Kidney (tissue), 14 donors: ENCODE results near the gene GRAMD4. TPM values are rescaled to one million over a fixed set of nuclear protein-coding genes. Genes with fewer than 3 reads are reported as not detected.

ENCODE experiments used
- DNase-seq, 5 donors: peaks; one replicate each; pipeline ENCODE4 v3.0.0-alpha.2; 2013 to 2020
- FAIRE-seq: peaks from 2 replicates; lab custom pipeline; 2012; peaks lifted over from hg19 to GRCh38; lab: Jason Lieb, UNC
- H3K27ac ChIP-seq, 2 donors: one replicate each; pipeline ENCODE4 v1.7.0; 2013; ENCODE audit warnings: low read depth in 2 of 2, low read length in 2 of 2, inconsistent platforms in 1 of 2
- H3K27me3 ChIP-seq: one replicate; pipeline ENCODE4 v1.7.1; 2013; ENCODE audit warnings: low read length, inconsistent platforms; ENCODE audit not compliant: control insufficient read depth, insufficient read depth
- H3K36me3 ChIP-seq, 3 donors: one replicate each; pipeline versions ENCODE4 v1.7.0 to v1.7.1; 2013; ENCODE audit warnings: low read length in 3 of 3, control low read depth in 1 of 3, inconsistent platforms in 1 of 3; ENCODE audit not compliant: insufficient read depth in 3 of 3, control insufficient read depth in 2 of 3
- H3K4me1 ChIP-seq, 3 donors: one replicate each; pipeline versions ENCODE4 v1.7.0 to v1.7.1; 2013; ENCODE audit warnings: low read length in 3 of 3, inconsistent platforms in 1 of 3, low read depth in 1 of 3; ENCODE audit not compliant: control insufficient read depth in 2 of 3, insufficient read depth in 2 of 3
- H3K4me3 ChIP-seq, 3 donors: one replicate each; pipeline versions ENCODE4 v1.7.0 to v1.8.1; 2013; ENCODE audit warnings: low read length in 3 of 3, control low read depth in 1 of 3, inconsistent platforms in 1 of 3
- H3K9ac ChIP-seq, 3 donors: one replicate each; pipeline versions ENCODE4 v1.7.0 to v1.7.1; 2013; ENCODE audit warnings: low read length in 3 of 3, control low read depth in 1 of 3, inconsistent platforms in 1 of 3
- H3K9me3 ChIP-seq, 3 donors: one replicate each; pipeline versions ENCODE4 v1.7.0 to v1.7.1; 2013; ENCODE audit warnings: low read length in 3 of 3, control low read depth in 1 of 3, inconsistent platforms in 1 of 3; ENCODE audit not compliant: control insufficient read depth in 2 of 3, insufficient read depth in 1 of 3
- intact Hi-C: fragments of 100-400 bp; cut with DNase I; formaldehyde crosslinking; loops from one replicate; pipeline ENCODE4 v1.11.1; 2022
- polyA plus RNA-seq: library from polyadenylated mRNA; stranded (reverse); fragments of 350-450 nt; fragmentation: Illumina TruSeq; extraction: RNeasy Lipid Tissue Mini Kit (QIAGEN cat#74804); gene quantifications from one replicate; pipeline ENCODE4 v1.2.3, GENCODE V29; 2014; ENCODE audit warnings: low read depth, low replicate concordance; ENCODE audit not compliant: insufficient read depth
- total RNA-seq: library from RNA; stranded (reverse); fragmentation: NEBNext Ultra II Directional; extraction: Animal tissue kit (Norgen Biotek cat#: 25700); gene quantifications from one replicate; pipeline ENCODE4 v1.2.1, GENCODE V29; 2021
- TF ChIP-seq, protein P1 (sequence below): IDR thresholded peaks from 3 replicates; pipeline ENCODE4 v1.5.1; 2012; ENCODE audit warnings: mild to moderate bottlenecking, moderate library complexity, borderline replicate concordance; ENCODE audit not compliant: insufficient read depth; ENCODE audit errors: extremely low read depth
- donor health status: control.
- donor health status: control.
- donor health status: control.
- donor health status: control.
- donor health status: control.
- donor health status: DM: yes; HTN: yes; CAD: no.
- donor health status: Normal renal cell carcinoma (clear cell type).

The GRAMD4 gene
- total and polyA plus RNA-seq, 2 donors from 2014 or later: 12.1 to 58.2 TPM

DNA sequence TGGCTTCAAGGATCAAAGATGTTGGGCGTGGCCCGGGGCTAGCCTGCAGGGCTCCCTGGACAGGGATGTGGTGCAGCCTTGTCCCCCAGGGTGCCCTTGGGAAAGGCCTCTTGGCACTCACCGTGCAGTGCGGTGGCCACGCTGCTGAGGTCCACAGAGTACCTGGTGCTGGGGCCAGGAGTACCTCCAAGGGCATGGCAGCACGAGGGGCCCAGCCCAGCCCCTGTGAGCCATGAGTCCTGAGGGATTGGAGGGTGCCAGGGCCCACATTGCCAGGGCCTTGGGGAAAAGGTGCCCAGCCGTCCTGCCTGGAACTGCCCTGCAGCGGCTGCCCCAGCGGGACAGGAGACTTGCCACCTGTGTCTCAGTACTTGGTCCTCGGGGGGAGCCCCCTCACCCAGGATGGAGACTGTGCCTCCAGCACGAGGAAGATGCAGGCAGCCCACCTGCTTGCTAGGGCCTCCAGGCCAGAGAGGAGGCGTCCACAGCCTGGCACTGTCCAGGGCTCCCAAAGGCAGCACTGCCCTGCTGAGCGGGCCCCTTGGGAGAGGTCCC is 44.2 kb downstream of the GRAMD4 start:
- no peak overlapping the region for H3K4me3 ChIP-seq
- H3K27me3 ChIP-seq: no peaks in the 10 kb centered on the region
- TF ChIP-seq, protein P1, sequence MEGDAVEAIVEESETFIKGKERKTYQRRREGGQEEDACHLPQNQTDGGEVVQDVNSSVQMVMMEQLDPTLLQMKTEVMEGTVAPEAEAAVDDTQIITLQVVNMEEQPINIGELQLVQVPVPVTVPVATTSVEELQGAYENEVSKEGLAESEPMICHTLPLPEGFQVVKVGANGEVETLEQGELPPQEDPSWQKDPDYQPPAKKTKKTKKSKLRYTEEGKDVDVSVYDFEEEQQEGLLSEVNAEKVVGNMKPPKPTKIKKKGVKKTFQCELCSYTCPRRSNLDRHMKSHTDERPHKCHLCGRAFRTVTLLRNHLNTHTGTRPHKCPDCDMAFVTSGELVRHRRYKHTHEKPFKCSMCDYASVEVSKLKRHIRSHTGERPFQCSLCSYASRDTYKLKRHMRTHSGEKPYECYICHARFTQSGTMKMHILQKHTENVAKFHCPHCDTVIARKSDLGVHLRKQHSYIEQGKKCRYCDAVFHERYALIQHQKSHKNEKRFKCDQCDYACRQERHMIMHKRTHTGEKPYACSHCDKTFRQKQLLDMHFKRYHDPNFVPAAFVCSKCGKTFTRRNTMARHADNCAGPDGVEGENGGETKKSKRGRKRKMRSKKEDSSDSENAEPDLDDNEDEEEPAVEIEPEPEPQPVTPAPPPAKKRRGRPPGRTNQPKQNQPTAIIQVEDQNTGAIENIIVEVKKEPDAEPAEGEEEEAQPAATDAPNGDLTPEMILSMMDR: no peak
- DNase-seq: no peak
- H3K4me1 ChIP-seq: peaks cover 0 to 10% (median 6%) of the 10 kb centered on the region in 3 donors
- FAIRE-seq: no peak
- peaks cover 0 to 27% (median 7%) of the 10 kb centered on the region in 3 donors for H3K36me3 ChIP-seq
- H3K9ac ChIP-seq: no peak overlapping the region
- intact Hi-C loops: no loop called here
- no peak overlapping the region for H3K27ac ChIP-seq
- H3K9me3 ChIP-seq: no peaks in the 10 kb centered on the region

GRCh38 chr22:46665151-46665695 is 45.0 kb downstream of the GRAMD4 start:
- intact Hi-C loops: no loop called here
- no peak for DNase-seq
- no peak for FAIRE-seq

DNA sequence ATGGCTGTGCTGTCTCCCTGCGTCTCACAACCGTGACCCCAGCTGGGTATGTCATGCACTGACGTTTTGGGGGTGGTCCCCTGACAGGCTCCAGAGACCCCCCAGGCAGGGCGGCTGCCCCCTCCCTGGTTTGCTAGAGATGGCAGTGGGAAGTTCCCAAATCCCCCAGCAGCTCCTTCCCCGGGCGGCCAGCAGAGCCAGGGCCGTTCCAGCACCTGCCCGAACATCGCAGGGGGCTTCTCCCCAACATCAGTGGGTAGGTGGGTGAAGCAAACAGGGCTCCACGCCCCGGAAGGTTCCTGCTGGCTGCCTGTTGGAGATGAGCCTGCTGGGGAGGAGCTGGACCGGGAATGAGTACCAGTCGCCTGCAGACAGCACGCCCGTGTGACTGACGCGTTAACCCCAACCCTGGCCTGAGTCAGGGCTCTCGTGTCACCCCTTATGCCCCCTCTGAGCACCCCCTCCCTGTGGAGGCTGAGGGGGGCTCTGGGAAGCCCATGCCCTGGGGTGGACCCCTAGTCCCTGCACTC is 45.6 kb downstream of the GRAMD4 start:
- no peak for FAIRE-seq
- TF ChIP-seq, protein P1: no peak

More at GRCh38 chr22:46665151-46665695, 45.0 kb downstream of the GRAMD4 start:
- no peaks in the 10 kb centered on the region for H3K9me3 ChIP-seq
- H3K4me1 ChIP-seq: peaks cover 0 to 8% (median 3%) of the 10 kb centered on the region in 3 donors
- H3K4me3 ChIP-seq: no peak overlapping the region
- no peaks in the 10 kb centered on the region for H3K27me3 ChIP-seq
- peaks cover 0 to 27% (median 7%) of the 10 kb centered on the region in 3 donors for H3K36me3 ChIP-seq
- TF ChIP-seq, protein P1: no peak
- H3K27ac ChIP-seq: no peak overlapping the region
- no peak overlapping the region for H3K9ac ChIP-seq

More for the DNA sequence above, 45.6 kb downstream of the GRAMD4 start:
- H3K4me3 ChIP-seq: no peak overlapping the region
- no peaks in the 10 kb centered on the region for H3K9me3 ChIP-seq
- H3K36me3 ChIP-seq: peaks cover 0 to 27% (median 7%) of the 10 kb centered on the region in 3 donors
- H3K4me1 ChIP-seq: peaks cover 0 to 2% (median 0%) of the 10 kb centered on the region in 3 donors
- intact Hi-C loops: no loop called here
- H3K27me3 ChIP-seq: no peaks in the 10 kb centered on the region
- H3K9ac ChIP-seq: no peak overlapping the region
- no peak overlapping the region for H3K27ac ChIP-seq
- DNase-seq: peak in 1 of 5 donors; percentile 64
